ENCODE data around the gene SRMS. TPM values are rescaled to one million over a fixed set of nuclear protein-coding genes. Genes with fewer than 3 reads are reported as not detected.
A peak's percentile ranks its signal among the peaks of the same experiment; 100 is the strongest.

SRMS gene
- total and polyA plus RNA-seq, 2 donors (not counting 1 experiment from before 2014, with no cell fraction given) = not detected

GRCh38 chr20:63577317-63577894 lies 29.9 kb upstream of the SRMS start:
- no peak overlapping the region for H3K27ac ChIP-seq (ENCODE audit: insufficient read depth, low read length)
- H3K4me1 ChIP-seq (ENCODE audit: control insufficient read depth, extremely low read depth, insufficient read depth, low read length) = peaks cover 7% of the 10 kb centered on the region
- H3K9ac ChIP-seq (ENCODE audit: insufficient read depth, low read length) = no peak overlapping the region
- no peaks in the 10 kb centered on the region for H3K9me3 ChIP-seq (ENCODE audit: control insufficient read depth, insufficient read depth, low read depth, low read length)
- no peaks in the 10 kb centered on the region for H4K20me1 ChIP-seq (ENCODE audit: control insufficient read depth, extremely low read depth, insufficient read depth, low read length)
- H3K27me3 ChIP-seq (ENCODE audit: control insufficient read depth, insufficient read depth, low read length) = peaks cover 3% of the 10 kb centered on the region
- H3K79me2 ChIP-seq (ENCODE audit: control insufficient read depth, insufficient read depth, low read length) = peaks cover 5% of the 10 kb centered on the region
- no peak for DNase-seq (ENCODE audit: low read depth in 2 of 2)
- TF ChIP-seq EZH2 (IDR thresholded peaks at IDR 0.05; ENCODE audit: low read length, missing control alignments) (no peak), CTCF (conservative IDR thresholded peaks at IDR 0.05 in 1 of 2, IDR thresholded peaks at IDR 0.05 in 1 of 2; ENCODE audit: low read depth in 1 of 2, low read length in 2 of 2) (no peak)
- no peak overlapping the region for H2AFZ ChIP-seq (ENCODE audit: low read length)
- H3K36me3 ChIP-seq (ENCODE audit: control insufficient read depth, insufficient read depth, low read length) = no peaks in the 10 kb centered on the region
- no peak overlapping the region for H3K4me3 ChIP-seq (replicated peaks in 1 of 4; ENCODE audit: control extremely low read depth in 1 of 4, insufficient read depth in 1 of 4, low read depth in 3 of 4, low read length in 4 of 4)
- no peak overlapping the region for H3K4me2 ChIP-seq (ENCODE audit: extremely low read depth, insufficient read depth, low read length)

GRCh38 chr20:63576311-63576710 lies 28.8 kb upstream of the SRMS start:
- no peak overlapping the region for H3K9ac ChIP-seq (ENCODE audit: insufficient read depth, low read length)
- no peak overlapping the region for H3K4me2 ChIP-seq (ENCODE audit: extremely low read depth, insufficient read depth, low read length)
- H3K27me3 ChIP-seq (ENCODE audit: control insufficient read depth, insufficient read depth, low read length) = peaks cover 3% of the 10 kb centered on the region
- no peaks in the 10 kb centered on the region for H4K20me1 ChIP-seq (ENCODE audit: control insufficient read depth, extremely low read depth, insufficient read depth, low read length)
- no peak overlapping the region for H2AFZ ChIP-seq (ENCODE audit: low read length)
- no peak for TF ChIP-seq CTCF (conservative IDR thresholded peaks at IDR 0.05 in 1 of 2, IDR thresholded peaks at IDR 0.05 in 1 of 2; ENCODE audit: low read depth in 1 of 2, low read length in 2 of 2)
- TF ChIP-seq EZH2 (IDR thresholded peaks at IDR 0.05; ENCODE audit: low read length, missing control alignments) = no peak
- H3K4me1 ChIP-seq (ENCODE audit: control insufficient read depth, extremely low read depth, insufficient read depth, low read length) = peaks cover 7% of the 10 kb centered on the region
- H3K4me3 ChIP-seq (replicated peaks in 1 of 4; ENCODE audit: control extremely low read depth in 1 of 4, insufficient read depth in 1 of 4, low read depth in 3 of 4, low read length in 4 of 4) = no peak overlapping the region
- no peak overlapping the region for H3K27ac ChIP-seq (ENCODE audit: insufficient read depth, low read length)
- DNase-seq (ENCODE audit: low read depth in 2 of 2) = no peak
- peaks cover 3% of the 10 kb centered on the region for H3K36me3 ChIP-seq (ENCODE audit: control insufficient read depth, insufficient read depth, low read length)
- peaks cover 5% of the 10 kb centered on the region for H3K79me2 ChIP-seq (ENCODE audit: control insufficient read depth, insufficient read depth, low read length)
- no peaks in the 10 kb centered on the region for H3K9me3 ChIP-seq (ENCODE audit: control insufficient read depth, insufficient read depth, low read depth, low read length)

- peak in 1 of 2 donors; percentile 38 for DNase-seq (ENCODE audit: low read depth in 2 of 2)
- no peaks in the 10 kb centered on the region for H3K9me3 ChIP-seq (ENCODE audit: control insufficient read depth, insufficient read depth, low read depth, low read length)
- TF ChIP-seq CTCF (conservative IDR thresholded peaks at IDR 0.05 in 1 of 2, IDR thresholded peaks at IDR 0.05 in 1 of 2; ENCODE audit: low read depth in 1 of 2, low read length in 2 of 2) = no peak
- TF ChIP-seq EZH2 (IDR thresholded peaks at IDR 0.05; ENCODE audit: low read length, missing control alignments) = no peak
- peaks cover 3% of the 10 kb centered on the region for H3K36me3 ChIP-seq (ENCODE audit: control insufficient read depth, insufficient read depth, low read length)
- peak overlapping the region; percentile 64 for H3K27ac ChIP-seq (ENCODE audit: insufficient read depth, low read length)
- H3K79me2 ChIP-seq (ENCODE audit: control insufficient read depth, insufficient read depth, low read length) = peaks cover 5% of the 10 kb centered on the region
- H3K4me3 ChIP-seq (replicated peaks in 1 of 4; ENCODE audit: control extremely low read depth in 1 of 4, insufficient read depth in 1 of 4, low read depth in 3 of 4, low read length in 4 of 4) = no peak overlapping the region
- H3K4me2 ChIP-seq (ENCODE audit: extremely low read depth, insufficient read depth, low read length) = no peak overlapping the region
- H2AFZ ChIP-seq (ENCODE audit: low read length) = no peak overlapping the region
- no peak overlapping the region for H3K9ac ChIP-seq (ENCODE audit: insufficient read depth, low read length)
- peaks cover 3% of the 10 kb centered on the region for H3K27me3 ChIP-seq (ENCODE audit: control insufficient read depth, insufficient read depth, low read length)
- no peaks in the 10 kb centered on the region for H4K20me1 ChIP-seq (ENCODE audit: control insufficient read depth, extremely low read depth, insufficient read depth, low read length)
- peaks cover 7% of the 10 kb centered on the region for H3K4me1 ChIP-seq (ENCODE audit: control insufficient read depth, extremely low read depth, insufficient read depth, low read length)
Measured at GRCh38 chr20:63574829-63575743, 27.5 kb upstream of the SRMS start.
